Measurements from ENCODE around the gene HMCN1. TPM values are rescaled to one million over a fixed set of nuclear protein-coding genes. Genes with fewer than 3 reads are reported as not detected.
A peak's percentile ranks its signal among the peaks of the same experiment; 100 is the strongest.

Gene HMCN1
- polyA plus RNA-seq, 1 of the 3 experiments (the other 2 are of a cell fraction): 59.5 TPM

DNA sequence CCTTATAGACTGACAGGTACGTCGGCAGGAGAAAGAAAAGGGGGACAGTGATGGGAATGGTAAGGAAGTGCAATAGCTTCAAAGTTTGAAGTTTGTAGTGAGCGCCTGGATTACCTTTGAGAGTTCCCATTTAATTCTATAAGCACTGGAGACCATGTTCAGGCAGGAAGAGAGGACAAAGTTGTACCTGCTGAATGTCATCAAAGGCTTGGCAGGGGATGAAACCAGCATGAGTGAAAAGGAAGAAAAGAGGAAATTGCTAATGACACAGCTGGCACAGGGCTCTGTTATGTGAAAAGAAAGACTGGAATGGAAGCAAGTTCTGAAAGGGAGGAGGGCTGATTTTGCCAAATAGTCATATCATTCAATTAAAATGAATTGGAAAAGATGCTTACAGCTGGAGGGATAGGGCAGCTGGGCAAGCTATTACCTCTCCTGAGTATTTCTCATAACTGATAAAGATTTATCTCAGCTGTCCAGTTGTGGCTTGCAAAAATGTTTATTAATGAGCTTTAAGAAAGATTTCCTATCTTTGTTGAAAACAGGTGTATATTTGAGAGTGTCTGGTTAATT lies 109.2 kb downstream of the HMCN1 start:
- H3K4me3 ChIP-seq (ENCODE audit: low read depth in 2 of 2, low read length in 1 of 2): no peak overlapping the region
- H3K36me3 ChIP-seq (replicated peaks in 1 of 2; ENCODE audit: control insufficient read depth in 1 of 2, insufficient read depth in 2 of 2, low read length in 1 of 2): peaks cover 0 to 3% of the 10 kb centered on the region in 2 experiments
- H3K4me2 ChIP-seq: no peak overlapping the region
- H4K20me1 ChIP-seq (ENCODE audit: insufficient read depth): no peaks in the 10 kb centered on the region
- no peak overlapping the region for H3K9ac ChIP-seq
- DNase-seq: no peak
- H3K9me2 ChIP-seq: no peaks in the 10 kb centered on the region
- H3F3A ChIP-seq (replicated peaks; ENCODE audit: insufficient read depth): no peaks in the 10 kb centered on the region
- peaks cover 11 to 17% of the 10 kb centered on the region in 2 experiments; a peak in 3 of 4 replicates for H3K4me1 ChIP-seq (ENCODE audit: control insufficient read depth in 1 of 2, insufficient read depth in 2 of 2, low read depth in 1 of 2, low read length in 1 of 2)
- H3K9me3 ChIP-seq: no peaks in the 10 kb centered on the region
- no peak overlapping the region for H2AFZ ChIP-seq (ENCODE audit: low read depth)
- POLR2A ChIA-PET: no interaction called here
- H3K79me2 ChIP-seq (ENCODE audit: insufficient read depth): no peaks in the 10 kb centered on the region
- CTCF ChIA-PET: no interaction called here
- peak overlapping the region in 1 of 2 experiments; percentile 64; a peak in 1 of 4 replicates for H3K27ac ChIP-seq (ENCODE audit: low read depth in 2 of 2, low read length in 1 of 2)
- TF ChIP-seq MXI1 (IDR thresholded peaks at IDR 0.05; ENCODE audit: low read depth, low read length): no peak
- TF ChIP-seq MEF2A (IDR thresholded peaks at IDR 0.05; ENCODE audit: borderline replicate concordance, low read depth): no peak
- TF ChIP-seq RAD21 (IDR thresholded peaks at IDR 0.05; ENCODE audit: low read length): no peak
- no peak for TF ChIP-seq EZH2phosphoT487 (IDR thresholded peaks at IDR 0.05; ENCODE audit: borderline replicate concordance, low read depth)
- TF ChIP-seq RCOR1 (IDR thresholded peaks at IDR 0.05; ENCODE audit: low read length): no peak
- no peak for TF ChIP-seq FOXJ3 (CRISPR knock-in tag; IDR thresholded peaks at IDR 0.05)
- TF ChIP-seq ELF1 (IDR thresholded peaks at IDR 0.05): no peak
- TF ChIP-seq, protein P1, sequence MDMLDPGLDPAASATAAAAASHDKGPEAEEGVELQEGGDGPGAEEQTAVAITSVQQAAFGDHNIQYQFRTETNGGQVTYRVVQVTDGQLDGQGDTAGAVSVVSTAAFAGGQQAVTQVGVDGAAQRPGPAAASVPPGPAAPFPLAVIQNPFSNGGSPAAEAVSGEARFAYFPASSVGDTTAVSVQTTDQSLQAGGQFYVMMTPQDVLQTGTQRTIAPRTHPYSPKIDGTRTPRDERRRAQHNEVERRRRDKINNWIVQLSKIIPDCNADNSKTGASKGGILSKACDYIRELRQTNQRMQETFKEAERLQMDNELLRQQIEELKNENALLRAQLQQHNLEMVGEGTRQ (IDR thresholded peaks at IDR 0.05; ENCODE audit: borderline replicate concordance, low read depth, low read length): no peak
- TF ChIP-seq FOXM1 (IDR thresholded peaks at IDR 0.05; ENCODE audit: low read depth): no peak
- TF ChIP-seq, protein P2, sequence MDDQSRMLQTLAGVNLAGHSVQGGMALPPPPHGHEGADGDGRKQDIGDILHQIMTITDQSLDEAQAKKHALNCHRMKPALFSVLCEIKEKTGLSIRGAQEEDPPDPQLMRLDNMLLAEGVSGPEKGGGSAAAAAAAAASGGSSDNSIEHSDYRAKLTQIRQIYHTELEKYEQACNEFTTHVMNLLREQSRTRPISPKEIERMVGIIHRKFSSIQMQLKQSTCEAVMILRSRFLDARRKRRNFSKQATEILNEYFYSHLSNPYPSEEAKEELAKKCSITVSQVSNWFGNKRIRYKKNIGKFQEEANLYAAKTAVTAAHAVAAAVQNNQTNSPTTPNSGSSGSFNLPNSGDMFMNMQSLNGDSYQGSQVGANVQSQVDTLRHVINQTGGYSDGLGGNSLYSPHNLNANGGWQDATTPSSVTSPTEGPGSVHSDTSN (IDR thresholded peaks at IDR 0.05): no peak
- peak; percentile 15; the same call in 1 of the 2 replicates for TF ChIP-seq TCF12 (IDR thresholded peaks at IDR 0.05)
- no peak for TF ChIP-seq SIN3A (IDR thresholded peaks at IDR 0.05; ENCODE audit: borderline replicate concordance, low read depth, low read length)
- TF ChIP-seq EP300 (IDR thresholded peaks at IDR 0.05; ENCODE audit: borderline replicate concordance in 1 of 2, low read depth in 1 of 2, low read length in 1 of 2): peak in 1 of 2 experiments; percentile 25; a peak in 1 of 4 replicates
- no peak for TF ChIP-seq TAF1 (IDR thresholded peaks at IDR 0.05; ENCODE audit: borderline replicate concordance, low read depth, low read length)
- TF ChIP-seq POLR2AphosphoS5 (IDR thresholded peaks at IDR 0.05; ENCODE audit: low read depth, low read length): no peak
- TF ChIP-seq, protein P3, sequence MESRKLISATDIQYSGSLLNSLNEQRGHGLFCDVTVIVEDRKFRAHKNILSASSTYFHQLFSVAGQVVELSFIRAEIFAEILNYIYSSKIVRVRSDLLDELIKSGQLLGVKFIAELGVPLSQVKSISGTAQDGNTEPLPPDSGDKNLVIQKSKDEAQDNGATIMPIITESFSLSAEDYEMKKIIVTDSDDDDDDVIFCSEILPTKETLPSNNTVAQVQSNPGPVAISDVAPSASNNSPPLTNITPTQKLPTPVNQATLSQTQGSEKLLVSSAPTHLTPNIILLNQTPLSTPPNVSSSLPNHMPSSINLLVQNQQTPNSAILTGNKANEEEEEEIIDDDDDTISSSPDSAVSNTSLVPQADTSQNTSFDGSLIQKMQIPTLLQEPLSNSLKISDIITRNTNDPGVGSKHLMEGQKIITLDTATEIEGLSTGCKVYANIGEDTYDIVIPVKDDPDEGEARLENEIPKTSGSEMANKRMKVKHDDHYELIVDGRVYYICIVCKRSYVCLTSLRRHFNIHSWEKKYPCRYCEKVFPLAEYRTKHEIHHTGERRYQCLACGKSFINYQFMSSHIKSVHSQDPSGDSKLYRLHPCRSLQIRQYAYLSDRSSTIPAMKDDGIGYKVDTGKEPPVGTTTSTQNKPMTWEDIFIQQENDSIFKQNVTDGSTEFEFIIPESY (IDR thresholded peaks at IDR 0.05; ENCODE audit: borderline replicate concordance, low read depth): no peak
- no peak for TF ChIP-seq NRF1 (IDR thresholded peaks at IDR 0.05; ENCODE audit: low read depth, low read length)
- TF ChIP-seq GATA2 (CRISPR knock-in tag; IDR thresholded peaks at IDR 0.05): no peak
- TF ChIP-seq NFIC (IDR thresholded peaks at IDR 0.05; ENCODE audit: borderline replicate concordance): 0 out of 2 replicates have a peak, but pooled peaks have one; percentile 10
- H3K27me3 ChIP-seq (ENCODE audit: insufficient read depth): no peaks in the 10 kb centered on the region; the same call in 1 of the 2 replicates
- 10% methylated on average over 3 of the region's 3 CpGs for WGBS (ENCODE audit: low lambda C conversion rate)
